ENCODE data around the gene A4GALT. TPM values are rescaled to one million over a fixed set of nuclear protein-coding genes. Genes with fewer than 3 reads are reported as not detected.
A peak's percentile ranks its signal among the peaks of the same experiment; 100 is the strongest.

A4GALT gene
- total and polyA plus RNA-seq, 2 donors (not counting 1 experiment from before 2014, with no cell fraction given), result 0.09 to 6.1 TPM

GRCh38 chr22:42692239-42693054 is 28.2 kb downstream of the A4GALT start:
- ATAC-seq (ENCODE audit: low read depth), result peak; percentile 86
- peaks cover 32% of the 10 kb centered on the region for H3K4me1 Mint-ChIP-seq
- POLR2A ChIA-PET, result interaction anchor here (0.6 kb wide), 2 partner anchors 37 to 149 kb away, joined by 3 to 7 read pairs; no protein-coding TSS in a partner anchor
- DNase-seq, result peak; percentile 77
- H3K36me3 ChIP-seq (replicated peaks in 1 of 2; ENCODE audit: control extremely low read depth in 1 of 2, control insufficient read depth in 1 of 2, extremely low read depth in 1 of 2, insufficient read depth in 2 of 2, low read length in 1 of 2), result no peaks in the 10 kb centered on the region
- H3K27ac ChIP-seq (ENCODE audit: low read length in 2 of 2), result peak overlapping the region in 1 of 2 donors; percentile 34
- H3K4me1 ChIP-seq (ENCODE audit: control insufficient read depth in 2 of 2, insufficient read depth in 2 of 2, low read length in 2 of 2), result peaks cover 22 to 32% of the 10 kb centered on the region in 2 donors
- CTCF ChIA-PET, result interaction anchor here (1.2 kb wide), 1 partner anchor 72 kb away, joined by 3 read pairs; no protein-coding TSS in a partner anchor
- no peaks in the 10 kb centered on the region for H3K79me2 ChIP-seq (ENCODE audit: control insufficient read depth, insufficient read depth, low read length)
- peak overlapping the region; percentile 28 for H3K9ac ChIP-seq (ENCODE audit: low read length)
- WGBS (ENCODE audit: insufficient coverage), result 56% methylated on average over 26 of the region's 32 CpGs
- H4K20me1 ChIP-seq (ENCODE audit: control insufficient read depth, insufficient read depth, low read length, poor library complexity, severe bottlenecking), result no peaks in the 10 kb centered on the region
- H3K4me3 ChIP-seq (ENCODE audit: control extremely low read depth in 1 of 5, extremely low read depth in 1 of 5, insufficient read depth in 1 of 5, low read depth in 2 of 5, low read length in 4 of 5), result peak overlapping the region in 3 of 5 experiments; percentile 15 to 36 (median 28)
- no peaks in the 10 kb centered on the region for H3K27me3 ChIP-seq (replicated peaks in 1 of 4; ENCODE audit: control extremely low read depth in 1 of 4, control insufficient read depth in 3 of 4, insufficient read depth in 4 of 4, low read length in 3 of 4)
- H3K4me2 ChIP-seq (replicated peaks; ENCODE audit: low read depth, low read length, poor library complexity, severe bottlenecking), result peak overlapping the region; percentile 70
- intact Hi-C loops (cut with micrococcal nuclease), result loop anchor here (2.0 kb wide), 1 partner anchor 78 kb away; the partner anchor contains the start of gene POLDIP3
- H3K27ac Mint-ChIP-seq, result peak overlapping the region; percentile 91
- H2AFZ ChIP-seq (ENCODE audit: insufficient read depth, low read depth, low read length, poor library complexity, severe bottlenecking), result peak overlapping the region; percentile 60
- H3K9me3 ChIP-seq (ENCODE audit: control extremely low read depth in 1 of 3, control insufficient read depth in 2 of 3, insufficient read depth in 1 of 3, low read length in 2 of 3), result no peaks in the 10 kb centered on the region
- H3K9me3 Mint-ChIP-seq (ENCODE audit: insufficient read depth), result no peaks in the 10 kb centered on the region
- H3K4me3 Mint-ChIP-seq, result peak overlapping the region; percentile 83
- peak; percentile 32 for TF ChIP-seq CTCF (IDR thresholded peaks at IDR 0.05)
- no peak for TF ChIP-seq EZH2 (IDR thresholded peaks at IDR 0.05; ENCODE audit: borderline replicate concordance, insufficient read depth, low read depth, low read length, poor library complexity, severe bottlenecking)
- no peaks in the 10 kb centered on the region for H3K27me3 Mint-ChIP-seq

GRCh38 chr22:42691440-42691839 is 29.2 kb downstream of the A4GALT start:
- no peaks in the 10 kb centered on the region for H4K20me1 ChIP-seq (ENCODE audit: control insufficient read depth, insufficient read depth, low read length, poor library complexity, severe bottlenecking)
- Mint-ChIP-seq H3K27me3 (no peaks in the 10 kb centered on the region), H3K4me3 (no peak overlapping the region), H3K4me1 (peaks cover 31% of the 10 kb centered on the region), H3K27ac (no peak overlapping the region), H3K9me3 (ENCODE audit: insufficient read depth) (no peaks in the 10 kb centered on the region)
- no peak overlapping the region for H3K27ac ChIP-seq (ENCODE audit: low read length in 2 of 2)
- intact Hi-C loops (cut with micrococcal nuclease), result no loop called here
- no peaks in the 10 kb centered on the region for H3K27me3 ChIP-seq (replicated peaks in 1 of 4; ENCODE audit: control extremely low read depth in 1 of 4, control insufficient read depth in 3 of 4, insufficient read depth in 4 of 4, low read length in 3 of 4)
- no peak for TF ChIP-seq EZH2 (IDR thresholded peaks at IDR 0.05; ENCODE audit: borderline replicate concordance, insufficient read depth, low read depth, low read length, poor library complexity, severe bottlenecking)
- no peak for TF ChIP-seq CTCF (IDR thresholded peaks at IDR 0.05)
- no peak overlapping the region for H3K9ac ChIP-seq (ENCODE audit: low read length)
- ATAC-seq (ENCODE audit: low read depth) (no peak), DNase-seq (no peak)
- H3K4me1 ChIP-seq (ENCODE audit: control insufficient read depth in 2 of 2, insufficient read depth in 2 of 2, low read length in 2 of 2), result peaks cover 24 to 31% of the 10 kb centered on the region in 2 donors
- H2AFZ ChIP-seq (ENCODE audit: insufficient read depth, low read depth, low read length, poor library complexity, severe bottlenecking), result no peak overlapping the region
- ChIA-PET POLR2A (no interaction called here), CTCF (interaction anchor here (0.8 kb wide), 1 partner anchor 12 kb away, joined by 3 read pairs; no protein-coding TSS in a partner anchor)
- H3K4me3 ChIP-seq (ENCODE audit: control extremely low read depth in 1 of 5, extremely low read depth in 1 of 5, insufficient read depth in 1 of 5, low read depth in 2 of 5, low read length in 4 of 5), result no peak overlapping the region
- H3K79me2 ChIP-seq (ENCODE audit: control insufficient read depth, insufficient read depth, low read length), result no peaks in the 10 kb centered on the region
- peak overlapping the region; percentile 70 for H3K4me2 ChIP-seq (replicated peaks; ENCODE audit: low read depth, low read length, poor library complexity, severe bottlenecking)
- H3K36me3 ChIP-seq (replicated peaks in 1 of 2; ENCODE audit: control extremely low read depth in 1 of 2, control insufficient read depth in 1 of 2, extremely low read depth in 1 of 2, insufficient read depth in 2 of 2, low read length in 1 of 2), result no peaks in the 10 kb centered on the region
- H3K9me3 ChIP-seq (ENCODE audit: control extremely low read depth in 1 of 3, control insufficient read depth in 2 of 3, insufficient read depth in 1 of 3, low read length in 2 of 3), result no peaks in the 10 kb centered on the region
- WGBS (ENCODE audit: insufficient coverage), result 83% methylated on average over 9 of the region's 10 CpGs
